H1 (cell line): ENCODE data around the gene KCNQ1. TPM values are rescaled to one million over a fixed set of nuclear protein-coding genes. Genes with fewer than 3 reads are reported as not detected.

Source experiments
- CTCF ChIA-PET: fragments of 300-600 bp; sonication (Branson Sonifier 250); formaldehyde crosslinking; loops from one replicate; lab custom pipeline; 2021; ENCODE audit not compliant: partially characterized antibody; lab: Charles Lee
- POLR2A ChIA-PET: fragments of 300-600 bp; sonication (Branson Sonifier 250); formaldehyde crosslinking; loops from one replicate; lab custom pipeline; 2021; ENCODE audit warnings: inconsistent platforms; ENCODE audit not compliant: partially characterized antibody; lab: Charles Lee
- DNase-seq, 2 experiments: peaks; one replicate each; pipeline versions ENCODE4 v3.0.0 to v3.0.0-alpha.2; 2010 to 2022; ENCODE audit warnings: low spot score in 2 of 2, low read depth in 1 of 2, mixed read lengths in 1 of 2
- FAIRE-seq: peaks from 2 replicates; lab custom pipeline; 2011; peaks lifted over from hg19 to GRCh38; lab: Jason Lieb, UNC
- H2AFZ ChIP-seq: 2 replicates; pipeline ENCODE4 v1.8.1; 2012; ENCODE audit warnings: low read length, inconsistent platforms
- H2AK5ac ChIP-seq: 2 replicates; pipeline ENCODE4 v1.6.1; 2013; ENCODE audit warnings: low read depth, low read length
- H2BK120ac ChIP-seq: replicated peaks from 2 replicates; pipeline ENCODE3; 2013; ENCODE audit warnings: low read depth, low read length, inconsistent platforms
- H2BK12ac ChIP-seq: 2 replicates; pipeline ENCODE4 v1.6.1; 2013; ENCODE audit warnings: low read depth, low read length
- H2BK15ac ChIP-seq: 2 replicates; pipeline ENCODE4 v1.6.1; 2013; ENCODE audit warnings: low read length
- H2BK20ac ChIP-seq: 2 replicates; pipeline ENCODE4 v1.6.1; 2013; ENCODE audit warnings: low read length
- H2BK5ac ChIP-seq: 2 replicates; pipeline ENCODE4 v1.6.1; 2013; ENCODE audit warnings: low read depth, low read length
- H3K14ac ChIP-seq: 2 replicates; pipeline ENCODE4 v1.6.1; 2013; ENCODE audit warnings: inconsistent platforms; ENCODE audit not compliant: insufficient read length
- H3K18ac ChIP-seq: 2 replicates; pipeline ENCODE4 v1.6.1; 2013; ENCODE audit warnings: low read length; ENCODE audit errors: extremely low read depth
- H3K23ac ChIP-seq: 2 replicates; pipeline ENCODE4 v1.6.1; 2013; ENCODE audit warnings: inconsistent platforms; ENCODE audit not compliant: insufficient read length
- H3K23me2 ChIP-seq: 2 replicates; pipeline ENCODE4 v1.6.1; 2013; ENCODE audit warnings: low read depth, low read length
- H3K27ac ChIP-seq: 2 replicates; pipeline ENCODE4 v1.6.1; 2011; ENCODE audit warnings: low read depth, low read length, inconsistent platforms
- H3K27me3 ChIP-seq, 4 experiments: replicated peaks in 1 of 4; 1 replicate in 1 of 4; 2 replicates in 3 of 4; pipeline versions ENCODE4 v1.6.1 to v1.8.1; 2011 to 2013; ENCODE audit warnings: low read length in 3 of 4, mild to moderate bottlenecking in 3 of 4, inconsistent platforms in 2 of 4, mixed read lengths in 2 of 4, moderate library complexity in 1 of 4; ENCODE audit not compliant: control insufficient read depth in 3 of 4, insufficient read depth in 3 of 4; ENCODE audit errors: extremely low read depth in 1 of 4
- H3K36me3 ChIP-seq, 4 experiments: 2 replicates each; pipeline versions ENCODE4 v1.6.1 to v1.8.1; 2011 to 2013; ENCODE audit warnings: mild to moderate bottlenecking in 4 of 4, low read length in 3 of 4, moderate library complexity in 2 of 4, control low read depth in 1 of 4, inconsistent platforms in 1 of 4; ENCODE audit not compliant: insufficient read depth in 4 of 4, control insufficient read depth in 2 of 4
- H3K4ac ChIP-seq: replicated peaks from 2 replicates; pipeline ENCODE3; 2013; ENCODE audit warnings: low read length, low read depth, mixed read lengths, inconsistent platforms; ENCODE audit not compliant: insufficient read length
- H3K4me1 ChIP-seq, 4 experiments: replicated peaks in 1 of 4; 1 replicate in 1 of 4; 2 replicates in 3 of 4; pipeline versions ENCODE4 v1.6.1 to v1.8.1; 2011 to 2013; ENCODE audit warnings: low read length in 3 of 4, inconsistent platforms in 2 of 4, mixed read lengths in 1 of 4; ENCODE audit not compliant: insufficient read depth in 4 of 4, control insufficient read depth in 3 of 4
- H3K4me2 ChIP-seq, 2 experiments: 2 replicates each; pipeline versions ENCODE4 v1.6.1 to v1.8.1; 2011 to 2013; ENCODE audit warnings: low read depth in 2 of 2, low read length in 2 of 2, control low read depth in 1 of 2, inconsistent platforms in 1 of 2, mild to moderate bottlenecking in 1 of 2; ENCODE audit not compliant: insufficient read depth in 1 of 2
- H3K4me3 ChIP-seq, 4 experiments: fragments of 200-600, 300-600 bp in 1 of 4; sonication (generic), shearing (Covaris generic), sonication (Bioruptor Twin) in 1 of 4; 2 replicates each; pipeline versions ENCODE4 v1.5.1 to v1.8.1; 2011 to 2016; ENCODE audit warnings: low read length in 4 of 4, low read depth in 3 of 4, control low read depth in 2 of 4, inconsistent platforms in 2 of 4, mild to moderate bottlenecking in 2 of 4, mixed read lengths in 1 of 4, moderate library complexity in 1 of 4; ENCODE audit not compliant: insufficient read depth in 2 of 4; ENCODE audit errors: extremely low read depth in 1 of 4
- H3K56ac ChIP-seq: replicated peaks from 2 replicates; pipeline ENCODE3; 2013; ENCODE audit warnings: low read depth, mild to moderate bottlenecking, mixed read lengths, low read length, inconsistent platforms; ENCODE audit not compliant: insufficient read length
- H3K79me1 ChIP-seq: 2 replicates; pipeline ENCODE4 v1.6.1; 2013; ENCODE audit warnings: low read depth, low read length, control low read depth
- H3K79me2 ChIP-seq, 2 experiments: 2 replicates each; pipeline versions ENCODE4 v1.6.1 to v1.8.1; 2012 to 2013; ENCODE audit warnings: low read length in 2 of 2, mild to moderate bottlenecking in 2 of 2, inconsistent platforms in 1 of 2; ENCODE audit not compliant: insufficient read depth in 2 of 2, control insufficient read depth in 1 of 2
- H3K9ac ChIP-seq, 4 experiments: replicated peaks in 1 of 4; 1 replicate in 1 of 4; 2 replicates in 3 of 4; pipeline versions ENCODE4 v1.6.1 to v1.8.1; 2011 to 2013; ENCODE audit warnings: low read depth in 3 of 4, low read length in 3 of 4, control low read depth in 2 of 4, mild to moderate bottlenecking in 2 of 4, moderate library complexity in 2 of 4, inconsistent platforms in 1 of 4; ENCODE audit errors: extremely low read depth in 1 of 4
- H3K9me3 ChIP-seq, 2 experiments: 2 replicates each; pipeline versions ENCODE4 v1.6.1 to v1.8.1; 2012 to 2013; ENCODE audit warnings: mild to moderate bottlenecking in 2 of 2, moderate library complexity in 2 of 2, control low read depth in 1 of 2, inconsistent platforms in 1 of 2, low read depth in 1 of 2, low read length in 1 of 2, mixed read lengths in 1 of 2; ENCODE audit not compliant: insufficient read depth in 2 of 2
- H4K20me1 ChIP-seq, 2 experiments: replicated peaks in 1 of 2; 2 replicates each; pipeline versions ENCODE3 to v1.8.1; 2011 to 2013; ENCODE audit warnings: inconsistent platforms in 2 of 2, low read length in 2 of 2, mild to moderate bottlenecking in 1 of 2; ENCODE audit not compliant: insufficient read depth in 2 of 2, control insufficient read depth in 1 of 2
- H4K5ac ChIP-seq: 2 replicates; pipeline ENCODE4 v1.6.1; 2013; ENCODE audit warnings: low read length, low read depth, mixed read lengths, inconsistent platforms; ENCODE audit not compliant: insufficient read length
- H4K8ac ChIP-seq: 2 replicates; pipeline ENCODE4 v1.8.0; 2013; ENCODE audit warnings: mild to moderate bottlenecking, moderate library complexity, low read length, inconsistent platforms; ENCODE audit not compliant: insufficient read depth; ENCODE audit errors: extremely low read depth
- H4K91ac ChIP-seq: replicated peaks from 2 replicates; pipeline ENCODE3; 2013; ENCODE audit warnings: low read length, mixed read lengths, inconsistent platforms; ENCODE audit not compliant: insufficient read length
- KDM4A ChIP-seq: IDR thresholded peaks from one replicate; pipeline ENCODE4 v1.7.1; 2012; ENCODE audit warnings: low read depth, mild to moderate bottlenecking, moderate library complexity, low read length, inconsistent platforms; ENCODE audit not compliant: severe bottlenecking
- WGBS, 2 experiments: shearing (Covaris generic) in 1 of 2; methylation state at CpG; one replicate each; pipeline versions ENCODE4 v1.1.6 to v1.1.7; 2013 to 2015; ENCODE audit warnings: low lambda C conversion rate in 2 of 2, mixed read lengths in 2 of 2, inconsistent platforms in 1 of 2, low coverage in 1 of 2, missing lambda C conversion rate in 1 of 2; ENCODE audit not compliant: insufficient replicate concordance in 2 of 2, insufficient coverage in 1 of 2, insufficient read length in 1 of 2; ENCODE audit errors: extremely low coverage in 1 of 2, missing lambda C conversion rate in 1 of 2; 5-methylcytosine and 5-hydroxymethylcytosine counted together
- polyA plus RNA-seq, 7 experiments: library from polyadenylated mRNA; depleted of rRNA in 3 of 7; stranded (reverse) in 5 of 7; unstranded in 2 of 7; fragments of >200 nt in 5 of 7; fragments of 200-250 nt in 2 of 7; gene quantifications; 1 replicate in 5 of 7; 2 replicates in 1 of 7; 4 replicates in 1 of 7; pipeline versions ENCODE4 v1.2.1 to v1.2.3, GENCODE V29; 2011 to 2013; ENCODE audit warnings: missing spikeins in 2 of 7, mixed read lengths in 2 of 7
- total RNA-seq: library from RNA; stranded (reverse); fragmentation: NEBNext Ultra II Directional; extraction: Animal tissue kit (Norgen Biotek cat#: 25700); gene quantifications from 2 replicates; pipeline ENCODE4 v1.2.1, GENCODE V29; 2021
- TF ChIP-seq, protein P1 (sequence below): IDR thresholded peaks from 2 replicates; pipeline ENCODE4 v1.6.1; 2011; ENCODE audit warnings: low read length, improper control_type of control experiment

Gene KCNQ1
- total and polyA plus RNA-seq, 2 of the 8 experiments (the other 6 are each of a cell fraction or from before 2014, with no cell fraction given) = 1.9 to 2.0 TPM

DNA sequence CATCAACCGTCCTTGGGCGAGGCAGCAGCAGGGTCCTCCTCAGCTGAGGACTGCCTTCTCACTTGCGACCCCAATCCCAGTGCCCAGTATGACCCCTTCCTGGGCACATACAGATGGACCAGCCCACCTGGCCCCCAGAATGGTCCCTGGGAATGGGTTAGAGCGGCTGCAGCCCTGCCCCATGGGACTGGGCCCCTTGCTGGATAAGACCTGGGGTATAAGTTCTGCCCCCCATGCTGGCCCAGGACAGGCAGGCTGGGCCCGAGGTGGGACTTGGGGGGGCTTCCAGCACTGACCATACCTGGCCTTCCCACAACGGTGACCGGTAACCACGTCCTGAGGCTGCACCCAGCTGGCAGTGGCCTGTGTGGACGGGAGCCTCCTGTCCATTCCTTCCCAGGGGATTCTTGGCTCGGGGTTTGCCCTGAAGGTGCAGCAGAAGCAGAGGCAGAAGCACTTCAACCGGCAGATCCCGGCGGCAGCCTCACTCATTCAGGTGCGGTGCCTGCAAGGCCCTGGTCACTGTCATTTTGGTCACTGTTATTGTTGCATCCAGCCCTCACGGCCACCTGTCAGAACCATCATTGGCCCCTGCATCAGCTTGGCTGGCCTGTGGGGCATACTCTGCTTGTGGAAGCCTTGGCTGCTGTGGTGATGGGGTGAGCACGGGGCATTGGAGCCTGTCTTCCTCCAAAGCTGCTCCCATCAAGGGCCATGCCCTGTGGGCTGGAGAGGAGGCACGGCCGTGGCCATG is 140.2 kb downstream of the KCNQ1 start:
- Histone ChIP-seq H3K4me3 (no peak overlapping the region), H3K4me2 (no peak overlapping the region), H2AK5ac (no peak overlapping the region), H3K14ac (no peak overlapping the region), H3K18ac (no peak overlapping the region), H2BK120ac (no peak overlapping the region), H3K4ac (no peak overlapping the region), H3K9ac (no peak overlapping the region), H3K23me2 (peaks cover 6% of the 10 kb centered on the region), H4K91ac (no peak overlapping the region), H3K79me1 (no peaks in the 10 kb centered on the region), H2BK12ac (no peak overlapping the region), H3K56ac (no peak overlapping the region), H3K4me1 (no peaks in the 10 kb centered on the region), H3K9me3 (no peaks in the 10 kb centered on the region; a peak in 1 of 4 replicates), H2BK5ac (no peak overlapping the region), H3K27ac (no peak overlapping the region), H3K79me2 (no peaks in the 10 kb centered on the region), H3K27me3 (peaks cover 15 to 84% (median 56%) of the 10 kb centered on the region in 4 experiments), H4K8ac (no peak overlapping the region), H4K5ac (no peak overlapping the region), H2BK15ac (no peak overlapping the region), H2BK20ac (no peak overlapping the region), H2AFZ (no peak overlapping the region), H4K20me1 (peaks cover 3 to 15% of the 10 kb centered on the region in 2 experiments), H3K36me3 (no peaks in the 10 kb centered on the region), H3K23ac (no peak overlapping the region)
- ChIA-PET CTCF (interaction anchor here (1.2 to 1.6 kb wide), 2 partner anchors 304 to 307 kb away, joined by 3 read pairs; no protein-coding TSS in a partner anchor), POLR2A (no interaction called here)
- WGBS, 2 experiments = 85% methylated on average over 17 of the region's 18 CpGs; no CpG with 5 or more reads in 1 of the 2 experiments
- DNase-seq = no peak
- FAIRE-seq = no peak
- TF ChIP-seq, protein P1, sequence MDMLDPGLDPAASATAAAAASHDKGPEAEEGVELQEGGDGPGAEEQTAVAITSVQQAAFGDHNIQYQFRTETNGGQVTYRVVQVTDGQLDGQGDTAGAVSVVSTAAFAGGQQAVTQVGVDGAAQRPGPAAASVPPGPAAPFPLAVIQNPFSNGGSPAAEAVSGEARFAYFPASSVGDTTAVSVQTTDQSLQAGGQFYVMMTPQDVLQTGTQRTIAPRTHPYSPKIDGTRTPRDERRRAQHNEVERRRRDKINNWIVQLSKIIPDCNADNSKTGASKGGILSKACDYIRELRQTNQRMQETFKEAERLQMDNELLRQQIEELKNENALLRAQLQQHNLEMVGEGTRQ = no peak
- TF ChIP-seq KDM4A = no peak
